Kidney (tissue), 14 donors: ENCODE measurements around the gene ZIK1. TPM values are rescaled to one million over a fixed set of nuclear protein-coding genes. Genes with fewer than 3 reads are reported as not detected.

Source experiments
- DNase-seq, 5 donors: peaks; one replicate each; pipeline ENCODE4 v3.0.0-alpha.2; 2013 to 2020
- FAIRE-seq: peaks from 2 replicates; lab custom pipeline; 2012; peaks lifted over from hg19 to GRCh38; lab: Jason Lieb, UNC
- H3K27ac ChIP-seq, 2 donors: one replicate each; pipeline ENCODE4 v1.7.0; 2013; ENCODE audit warnings: low read depth in 2 of 2, low read length in 2 of 2, inconsistent platforms in 1 of 2
- H3K27me3 ChIP-seq: one replicate; pipeline ENCODE4 v1.7.1; 2013; ENCODE audit warnings: low read length, inconsistent platforms; ENCODE audit not compliant: control insufficient read depth, insufficient read depth
- H3K36me3 ChIP-seq, 3 donors: one replicate each; pipeline versions ENCODE4 v1.7.0 to v1.7.1; 2013; ENCODE audit warnings: low read length in 3 of 3, control low read depth in 1 of 3, inconsistent platforms in 1 of 3; ENCODE audit not compliant: insufficient read depth in 3 of 3, control insufficient read depth in 2 of 3
- H3K4me1 ChIP-seq, 3 donors: one replicate each; pipeline versions ENCODE4 v1.7.0 to v1.7.1; 2013; ENCODE audit warnings: low read length in 3 of 3, inconsistent platforms in 1 of 3, low read depth in 1 of 3; ENCODE audit not compliant: control insufficient read depth in 2 of 3, insufficient read depth in 2 of 3
- H3K4me3 ChIP-seq, 3 donors: one replicate each; pipeline versions ENCODE4 v1.7.0 to v1.8.1; 2013; ENCODE audit warnings: low read length in 3 of 3, control low read depth in 1 of 3, inconsistent platforms in 1 of 3
- H3K9ac ChIP-seq, 3 donors: one replicate each; pipeline versions ENCODE4 v1.7.0 to v1.7.1; 2013; ENCODE audit warnings: low read length in 3 of 3, control low read depth in 1 of 3, inconsistent platforms in 1 of 3
- H3K9me3 ChIP-seq, 3 donors: one replicate each; pipeline versions ENCODE4 v1.7.0 to v1.7.1; 2013; ENCODE audit warnings: low read length in 3 of 3, control low read depth in 1 of 3, inconsistent platforms in 1 of 3; ENCODE audit not compliant: control insufficient read depth in 2 of 3, insufficient read depth in 1 of 3
- CTCF ChIP-seq: IDR thresholded peaks from 3 replicates; pipeline ENCODE4 v1.5.1; 2012; ENCODE audit warnings: mild to moderate bottlenecking, moderate library complexity, borderline replicate concordance; ENCODE audit not compliant: insufficient read depth; ENCODE audit errors: extremely low read depth
- intact Hi-C: fragments of 100-400 bp; cut with DNase I; formaldehyde crosslinking; loops from one replicate; pipeline ENCODE4 v1.11.1; 2022
- polyA plus RNA-seq: library from polyadenylated mRNA; stranded (reverse); fragments of 350-450 nt; fragmentation: Illumina TruSeq; extraction: RNeasy Lipid Tissue Mini Kit (QIAGEN cat#74804); gene quantifications from one replicate; pipeline ENCODE4 v1.2.3, GENCODE V29; 2014; ENCODE audit warnings: low read depth, low replicate concordance; ENCODE audit not compliant: insufficient read depth
- total RNA-seq: library from RNA; stranded (reverse); fragmentation: NEBNext Ultra II Directional; extraction: Animal tissue kit (Norgen Biotek cat#: 25700); gene quantifications from one replicate; pipeline ENCODE4 v1.2.1, GENCODE V29; 2021
- donor health status: control.
- donor health status: control.
- donor health status: control.
- donor health status: control.
- donor health status: control.
- donor health status: DM: yes; HTN: yes; CAD: no.
- donor health status: Normal renal cell carcinoma (clear cell type).

The ZIK1 gene
- total and polyA plus RNA-seq, 2 donors from 2014 or later: 3.1 to 9.3 TPM

- peaks cover 26 to 56% (median 42%) of the 10 kb centered on the region in 3 donors for H3K36me3 ChIP-seq
- FAIRE-seq (no peak), DNase-seq (no peak)
- no peaks in the 10 kb centered on the region for H3K4me1 ChIP-seq
- no peak overlapping the region for H3K27ac ChIP-seq
- H3K9me3 ChIP-seq: peaks cover 11 to 91% (median 57%) of the 10 kb centered on the region in 3 donors
- intact Hi-C loops: no loop called here
- H3K4me3 ChIP-seq: no peak overlapping the region
- TF ChIP-seq CTCF: no peak
- H3K9ac ChIP-seq: no peak overlapping the region
- no peaks in the 10 kb centered on the region for H3K27me3 ChIP-seq
Observed at GRCh38 chr19:57572415-57572947, 11.5 kb upstream of the ZIK1 start.

- Histone ChIP-seq H3K4me1 (peaks cover 4 to 5% (median 4%) of the 10 kb centered on the region in 3 donors), H3K4me3 (peak overlapping the region in 1 of 3 donors; percentile 19), H3K9me3 (peaks cover 14 to 54% (median 40%) of the 10 kb centered on the region in 3 donors), H3K36me3 (peaks cover 26 to 53% (median 42%) of the 10 kb centered on the region in 3 donors), H3K9ac (no peak overlapping the region), H3K27me3 (no peaks in the 10 kb centered on the region), H3K27ac (no peak overlapping the region)
- TF ChIP-seq CTCF: no peak
- intact Hi-C loops: no loop called here
- FAIRE-seq: no peak
- DNase-seq: no peak
Observed at GRCh38 chr19:57576661-57577060, 7.3 kb upstream of the ZIK1 start.

GRCh38 chr19:57578487-57579205 lies 5.3 kb upstream of the ZIK1 start, which contains the start of gene ZNF416:
TSS of gene ZNF416 (minus strand) at chr19:57578911. CDS start at chr19:57578704, 207 bp downstream.
- H3K36me3 ChIP-seq: peaks cover 18 to 33% (median 23%) of the 10 kb centered on the region in 3 donors
- H3K9me3 ChIP-seq: peaks cover 8 to 39% (median 21%) of the 10 kb centered on the region in 3 donors
- TF ChIP-seq CTCF: peak; percentile 13
- peaks cover 4 to 12% (median 4%) of the 10 kb centered on the region in 3 donors for H3K4me1 ChIP-seq
- peak within 1 kb of the TSS in 1 of 2 donors; percentile 35 for H3K27ac ChIP-seq
- H3K4me3 ChIP-seq: peak within 1 kb of the TSS; percentile 76 to 90 (median 85)
- intact Hi-C loops: no loop called here
- no peaks in the 10 kb centered on the region for H3K27me3 ChIP-seq
- FAIRE-seq: peak; percentile 96
- peak within 1 kb of the TSS; percentile 42 to 87 (median 77) for H3K9ac ChIP-seq
- DNase-seq: peak; percentile 98 to 100 (median 98)
